HepG2 (cell line): Measurements from ENCODE around the gene CLIC3. TPM values are rescaled to one million over a fixed set of nuclear protein-coding genes. Genes with fewer than 3 reads are reported as not detected.

Experiments
- BORCS8-MEF2B ChIP-seq: sonication (generic); formaldehyde crosslinking; IDR thresholded peaks from 2 replicates; pipeline ENCODE4 v1.8.0; 2022; ENCODE audit warnings: mild to moderate bottlenecking, missing genetic modification reagents
- FOXM1 ChIP-seq: sonication (generic); formaldehyde crosslinking; IDR thresholded peaks from 2 replicates; pipeline ENCODE4 v1.5.0; 2020; ENCODE audit warnings: missing genetic modification reagents
- GABPB1 ChIP-seq: IDR thresholded peaks from 2 replicates; pipeline ENCODE4 v1.6.1; 2016; ENCODE audit warnings: mild to moderate bottlenecking, missing genetic modification reagents, moderate library complexity, missing compliant biosample characterization
- MBNL3 ChIP-seq: fragments of 250-450 bp; sonication (Bioruptor Pico); conservative IDR thresholded peaks from 2 replicates; pipeline ENCODE4 v1.8.0; 2022; ENCODE audit warnings: mild to moderate bottlenecking, inconsistent platforms
- NONO ChIP-seq, 2 experiments: fragments of 450-650 bp in 1 of 2; sonication (generic) in 1 of 2; formaldehyde crosslinking in 1 of 2; IDR thresholded peaks in 1 of 2; conservative IDR thresholded peaks in 1 of 2; 2 replicates each; pipeline versions ENCODE4 v1.6.1 to v1.8.0; 2017 to 2022; ENCODE audit warnings: mild to moderate bottlenecking in 1 of 2, missing genetic modification reagents in 1 of 2, moderate library complexity in 1 of 2
- TGIF2 ChIP-seq: IDR thresholded peaks from 2 replicates; pipeline ENCODE4 v1.6.1; 2016; ENCODE audit warnings: control low read depth, missing compliant biosample characterization
- THYN1 ChIP-seq: sonication (generic); formaldehyde crosslinking; IDR thresholded peaks from 2 replicates; pipeline ENCODE4 v1.8.1; 2023; ENCODE audit warnings: low read depth, mild to moderate bottlenecking, moderate library complexity, missing genetic modification reagents, borderline replicate concordance
- XRCC5 ChIP-seq: fragments of 200-400 bp; formaldehyde crosslinking; optimal IDR thresholded peaks from 2 replicates; pipeline ENCODE3; 2017; ENCODE audit warnings: mild to moderate bottlenecking, low read length
- ZFP62 ChIP-seq: sonication (generic); formaldehyde crosslinking; IDR thresholded peaks from 2 replicates; pipeline ENCODE4 v1.4.0; 2020; ENCODE audit warnings: missing genetic modification reagents
- ZNF354B ChIP-seq: sonication (generic); formaldehyde crosslinking; IDR thresholded peaks from 2 replicates; pipeline ENCODE4 v1.8.0; 2022; ENCODE audit warnings: mild to moderate bottlenecking, missing genetic modification reagents
- ZNF607 ChIP-seq: sonication (generic); formaldehyde crosslinking; IDR thresholded peaks from 2 replicates; pipeline ENCODE4 v1.5.1; 2020; ENCODE audit warnings: missing genetic modification reagents, mild to moderate bottlenecking, borderline replicate concordance
- polyA plus RNA-seq, 8 experiments: library from polyadenylated mRNA; depleted of rRNA in 3 of 8; stranded (reverse) in 7 of 8; unstranded in 1 of 8; fragments of >200 nt; fragmentation: Illumina TruSeq in 4 of 8; extraction: Trizol in 4 of 8; gene quantifications; 2 replicates each; pipeline versions ENCODE4 v1.2.1 to v1.2.3, GENCODE V29; 2011 to 2016; ENCODE audit warnings: low read depth in 4 of 8, missing spikeins in 1 of 8, mixed read lengths in 1 of 8; ENCODE audit not compliant: insufficient read depth in 1 of 8
- total RNA-seq, 5 experiments: library from RNA; depleted of rRNA; stranded (reverse); fragments of >200 nt; fragmentation: Illumina TruSeq; extraction: Trizol; gene quantifications; 2 replicates each; pipeline ENCODE4 v1.2.3, GENCODE V29; 2016; ENCODE audit warnings: low read depth in 1 of 5
- TF ChIP-seq, protein P1 (sequence below): sonication (generic); formaldehyde crosslinking; conservative IDR thresholded peaks from 2 replicates; pipeline ENCODE4 v1.4.0; 2020; ENCODE audit warnings: mild to moderate bottlenecking, missing genetic modification reagents, moderate library complexity
- TF ChIP-seq, protein P2 (sequence below): sonication (generic); formaldehyde crosslinking; IDR thresholded peaks from 2 replicates; pipeline ENCODE4 v1.4.0; 2020; ENCODE audit warnings: missing genetic modification reagents

CLIC3 gene
- total and polyA plus RNA-seq, 2 of the 13 experiments (the other 11 are each of a cell fraction or from before 2014, with no cell fraction given): 0.51 to 1.5 TPM

GRCh38 chr9:136949239-136949816 is 47.0 kb downstream of the CLIC3 start (continued):
- TF ChIP-seq NONO (IDR thresholded peaks at IDR 0.05) (no peak), NONO (CRISPR knock-in tag; conservative IDR thresholded peaks at IDR 0.05) (no peak), ZFP62 (CRISPR knock-in tag) (no peak), ZNF607 (no peak), BORCS8-MEF2B (CRISPR knock-in tag) (no peak; the same call in 1 of the 2 replicates), ZNF354B (CRISPR knock-in tag) (no peak), THYN1 (no peak), TGIF2 (CRISPR knock-in tag) (no peak), MBNL3 (CRISPR knock-in tag) (no peak), XRCC5 (no peak), FOXM1 (CRISPR knock-in tag) (no peak), GABPB1 (CRISPR knock-in tag) (no peak)
- TF ChIP-seq, protein P1, sequence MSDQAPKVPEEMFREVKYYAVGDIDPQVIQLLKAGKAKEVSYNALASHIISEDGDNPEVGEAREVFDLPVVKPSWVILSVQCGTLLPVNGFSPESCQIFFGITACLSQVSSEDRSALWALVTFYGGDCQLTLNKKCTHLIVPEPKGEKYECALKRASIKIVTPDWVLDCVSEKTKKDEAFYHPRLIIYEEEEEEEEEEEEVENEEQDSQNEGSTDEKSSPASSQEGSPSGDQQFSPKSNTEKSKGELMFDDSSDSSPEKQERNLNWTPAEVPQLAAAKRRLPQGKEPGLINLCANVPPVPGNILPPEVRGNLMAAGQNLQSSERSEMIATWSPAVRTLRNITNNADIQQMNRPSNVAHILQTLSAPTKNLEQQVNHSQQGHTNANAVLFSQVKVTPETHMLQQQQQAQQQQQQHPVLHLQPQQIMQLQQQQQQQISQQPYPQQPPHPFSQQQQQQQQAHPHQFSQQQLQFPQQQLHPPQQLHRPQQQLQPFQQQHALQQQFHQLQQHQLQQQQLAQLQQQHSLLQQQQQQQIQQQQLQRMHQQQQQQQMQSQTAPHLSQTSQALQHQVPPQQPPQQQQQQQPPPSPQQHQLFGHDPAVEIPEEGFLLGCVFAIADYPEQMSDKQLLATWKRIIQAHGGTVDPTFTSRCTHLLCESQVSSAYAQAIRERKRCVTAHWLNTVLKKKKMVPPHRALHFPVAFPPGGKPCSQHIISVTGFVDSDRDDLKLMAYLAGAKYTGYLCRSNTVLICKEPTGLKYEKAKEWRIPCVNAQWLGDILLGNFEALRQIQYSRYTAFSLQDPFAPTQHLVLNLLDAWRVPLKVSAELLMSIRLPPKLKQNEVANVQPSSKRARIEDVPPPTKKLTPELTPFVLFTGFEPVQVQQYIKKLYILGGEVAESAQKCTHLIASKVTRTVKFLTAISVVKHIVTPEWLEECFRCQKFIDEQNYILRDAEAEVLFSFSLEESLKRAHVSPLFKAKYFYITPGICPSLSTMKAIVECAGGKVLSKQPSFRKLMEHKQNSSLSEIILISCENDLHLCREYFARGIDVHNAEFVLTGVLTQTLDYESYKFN (CRISPR knock-in tag): peak; percentile 54; the same call in 1 of the 2 replicates
- TF ChIP-seq, protein P2, sequence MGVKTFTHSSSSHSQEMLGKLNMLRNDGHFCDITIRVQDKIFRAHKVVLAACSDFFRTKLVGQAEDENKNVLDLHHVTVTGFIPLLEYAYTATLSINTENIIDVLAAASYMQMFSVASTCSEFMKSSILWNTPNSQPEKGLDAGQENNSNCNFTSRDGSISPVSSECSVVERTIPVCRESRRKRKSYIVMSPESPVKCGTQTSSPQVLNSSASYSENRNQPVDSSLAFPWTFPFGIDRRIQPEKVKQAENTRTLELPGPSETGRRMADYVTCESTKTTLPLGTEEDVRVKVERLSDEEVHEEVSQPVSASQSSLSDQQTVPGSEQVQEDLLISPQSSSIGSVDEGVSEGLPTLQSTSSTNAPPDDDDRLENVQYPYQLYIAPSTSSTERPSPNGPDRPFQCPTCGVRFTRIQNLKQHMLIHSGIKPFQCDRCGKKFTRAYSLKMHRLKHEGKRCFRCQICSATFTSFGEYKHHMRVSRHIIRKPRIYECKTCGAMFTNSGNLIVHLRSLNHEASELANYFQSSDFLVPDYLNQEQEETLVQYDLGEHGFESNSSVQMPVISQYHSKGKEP (CRISPR knock-in tag): no peak
